Brain microvascular endothelial cell (primary cell): ENCODE results near the gene ACTN2.

Source experiments
- DNase-seq: peaks from one replicate; pipeline ENCODE4 v3.0.0-alpha.2; 2020
- H3K27ac ChIP-seq: fragments of 250-450 bp; sonication (Bioruptor Pico); 2 replicates; pipeline ENCODE4 v1.5.1; 2020; ENCODE audit warnings: mild to moderate bottlenecking, moderate library complexity
- H3K27me3 ChIP-seq: fragments of 250-450 bp; sonication (Bioruptor Pico); replicated peaks from 2 replicates; pipeline ENCODE4 v1.5.1; 2020; ENCODE audit warnings: mild to moderate bottlenecking
- H3K36me3 ChIP-seq: fragments of 250-450 bp; sonication (Bioruptor Pico); replicated peaks from 2 replicates; pipeline ENCODE4 v1.5.1; 2020; ENCODE audit warnings: mild to moderate bottlenecking
- H3K4me3 ChIP-seq: 2 replicates; pipeline ENCODE4 v1.5.1; 2011; ENCODE audit warnings: low read depth, mild to moderate bottlenecking, control low read depth, low read length, moderate library complexity
- CTCF ChIP-seq: IDR thresholded peaks from 2 replicates; pipeline ENCODE4 v1.5.1; 2011; ENCODE audit warnings: low read depth, mild to moderate bottlenecking, moderate library complexity, low read length, control low read depth, inconsistent platforms; ENCODE audit errors: missing control alignments
- in situ Hi-C: cut with HindIII; loops from 2 replicates; pipeline ENCODE4 v1.10.0; 2017; ENCODE audit warnings: low sequenced_read_pairs, low pct_ligation_motif_present

ACTN2 gene

GRCh38 chr1:236785477-236785876 is 99.2 kb downstream of the ACTN2 start:
- H3K4me3 ChIP-seq = no peak overlapping the region
- TF ChIP-seq CTCF = no peak

GRCh38 chr1:236786453-236786852 is 100.2 kb downstream of the ACTN2 start:
- Histone ChIP-seq H3K4me3 (no peak overlapping the region), H3K36me3 (no peaks in the 10 kb centered on the region), H3K27me3 (no peaks in the 10 kb centered on the region), H3K27ac (no peak overlapping the region)
- no peak for TF ChIP-seq CTCF
- DNase-seq = no peak
- in situ Hi-C loops = no loop called here

More at GRCh38 chr1:236785477-236785876, 99.2 kb downstream of the ACTN2 start:
- no peak for DNase-seq
- Histone ChIP-seq H3K27me3 (no peaks in the 10 kb centered on the region), H3K27ac (no peak overlapping the region), H3K36me3 (no peaks in the 10 kb centered on the region)
- in situ Hi-C loops = no loop called here

DNA sequence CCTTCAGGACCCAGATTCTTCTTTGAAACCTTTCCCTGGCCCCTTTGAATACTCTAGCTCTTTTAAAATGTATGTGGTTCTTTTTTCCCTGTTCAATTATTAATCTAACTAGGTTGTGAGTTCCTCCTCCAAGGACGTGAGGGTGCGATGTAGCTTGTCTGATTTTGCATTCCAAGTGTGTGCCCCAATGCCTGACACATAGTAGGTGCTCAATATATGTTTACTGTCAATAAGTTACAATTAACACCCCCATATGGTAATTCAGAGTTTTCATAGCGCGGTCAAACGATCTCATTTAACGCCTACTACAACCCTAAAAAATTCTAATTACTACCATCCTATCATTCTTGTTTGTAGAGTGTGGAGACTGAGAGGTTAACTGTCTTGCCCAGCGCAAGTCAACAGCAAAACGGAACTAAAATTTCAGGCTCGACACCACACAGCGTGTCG is 108.3 kb downstream of the ACTN2 start:
- in situ Hi-C loops = no loop called here
- DNase-seq = no peak
- H3K27me3 ChIP-seq = no peaks in the 10 kb centered on the region
- TF ChIP-seq CTCF = no peak
- peak overlapping the region; percentile 94 for H3K4me3 ChIP-seq
- H3K36me3 ChIP-seq = no peaks in the 10 kb centered on the region
- H3K27ac ChIP-seq = peak overlapping the region; percentile 25

GRCh38 chr1:236795035-236795756 is 108.9 kb downstream of the ACTN2 start, which contains the start of gene MTR:
MTR (plus strand) TSS chr1:236795292; CDS start chr1:236795704, 412 bp downstream.
- H3K4me3 ChIP-seq = peak within 1 kb of the TSS; percentile 94
- no peaks in the 10 kb centered on the region for H3K27me3 ChIP-seq
- H3K36me3 ChIP-seq = no peaks in the 10 kb centered on the region
- H3K27ac ChIP-seq = peak within 1 kb of the TSS; percentile 75
- no peak for TF ChIP-seq CTCF
- peak; percentile 98 for DNase-seq
- in situ Hi-C loops = no loop called here

DNA sequence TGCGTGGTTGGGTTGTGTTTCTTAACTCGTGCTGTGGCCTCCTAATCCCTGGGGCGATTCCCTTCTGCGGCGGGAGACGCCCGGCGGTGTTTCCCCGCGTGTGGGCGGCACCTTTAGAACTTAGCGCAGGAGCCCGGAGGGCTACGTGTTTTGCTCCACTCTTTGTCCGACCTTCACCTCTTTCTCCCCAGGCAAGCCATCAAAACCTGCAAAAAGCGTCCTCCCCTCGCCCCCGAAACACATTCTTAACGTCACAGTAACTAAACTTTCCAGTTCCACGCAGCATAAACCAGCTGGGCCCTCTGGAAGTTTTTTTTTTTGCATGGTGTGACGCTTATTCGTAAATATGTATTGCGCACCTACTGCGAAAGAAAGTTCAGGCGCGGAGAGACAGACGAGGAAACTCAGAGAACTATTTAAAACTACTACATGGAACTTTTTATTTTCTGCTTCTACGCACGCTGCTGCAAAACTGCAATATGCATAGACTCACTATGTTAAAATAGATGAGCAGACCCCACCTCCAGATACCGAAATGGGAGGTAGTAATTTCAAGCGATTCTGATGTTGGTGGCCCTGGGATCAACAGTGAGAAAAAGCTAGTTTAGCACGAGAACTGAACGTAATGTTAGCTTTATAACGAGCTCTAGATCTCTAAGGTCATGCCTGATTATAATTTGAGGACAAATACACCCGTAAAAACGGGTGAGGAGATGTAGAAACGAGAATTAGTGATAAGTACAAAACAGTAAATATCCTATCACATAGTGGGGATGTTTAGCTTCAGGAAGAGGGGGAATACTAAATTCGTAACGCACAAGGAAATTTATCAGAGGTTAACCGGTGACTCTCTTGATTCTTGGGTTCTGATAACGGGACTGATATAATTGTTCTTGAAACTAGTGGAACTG is 109.7 kb downstream of the ACTN2 start:
- DNase-seq = peak; percentile 16
- Histone ChIP-seq H3K4me3 (peak overlapping the region; percentile 94), H3K36me3 (no peaks in the 10 kb centered on the region), H3K27me3 (no peaks in the 10 kb centered on the region), H3K27ac (peak overlapping the region; percentile 75)
- in situ Hi-C loops = no loop called here
- TF ChIP-seq CTCF = no peak
